H54 (cell line): Measurements from ENCODE around the gene NMBR.
"Not testable (repeated sequence)": the region's sequence is repeated elsewhere in the genome, so short reads cannot be mapped to it uniquely, and the experiment has no call there.

Experiments used
- DNase-seq: peaks from one replicate; pipeline ENCODE4 v3.0.0; 2011; ENCODE audit warnings: low spot score, mixed read lengths; ENCODE audit not compliant: insufficient read length
- FAIRE-seq: peaks from 3 replicates; lab custom pipeline; 2011; peaks lifted over from hg19 to GRCh38; lab: Jason Lieb, UNC
- POLR2A ChIP-seq: IDR thresholded peaks from 2 replicates; pipeline ENCODE4 v1.6.1; 2011; ENCODE audit warnings: low read depth, mild to moderate bottlenecking, low read length

NMBR gene

GRCh38 chr6:142068416-142068815, 78.5 kb downstream of the NMBR start:
- no peak for TF ChIP-seq POLR2A
- no peak for FAIRE-seq

GRCh38 chr6:142062861-142063260, 84.1 kb downstream of the NMBR start:
- FAIRE-seq, DNase-seq: not testable (repeated sequence)

More at GRCh38 chr6:142068416-142068815, 78.5 kb downstream of the NMBR start:
- no peak for DNase-seq

- no peak for DNase-seq
- no peak for TF ChIP-seq POLR2A
- FAIRE-seq = no peak
Observed at GRCh38 chr6:142058551-142059290, 88.2 kb downstream of the NMBR start.

- no peak for FAIRE-seq
- DNase-seq = no peak
- no peak for TF ChIP-seq POLR2A
Observed at GRCh38 chr6:142055219-142055618, 91.7 kb downstream of the NMBR start.

- FAIRE-seq = no peak
- TF ChIP-seq POLR2A = no peak
Observed at GRCh38 chr6:142051404-142051803, 95.5 kb downstream of the NMBR start.

GRCh38 chr6:142048593-142048980, 98.3 kb downstream of the NMBR start:
- FAIRE-seq (no peak), DNase-seq (no peak)
- no peak for TF ChIP-seq POLR2A

More at GRCh38 chr6:142051404-142051803, 95.5 kb downstream of the NMBR start:
- DNase-seq = no peak

- DNase-seq (no peak), FAIRE-seq (peak; percentile 65)
- no peak for TF ChIP-seq POLR2A
Observed at GRCh38 chr6:142047934-142048592, 98.9 kb downstream of the NMBR start.

GRCh38 chr6:142045380-142046278, 101.3 kb downstream of the NMBR start:
- no peak for DNase-seq
- FAIRE-seq = peak; percentile 48
- no peak for TF ChIP-seq POLR2A

- DNase-seq = no peak
Observed at GRCh38 chr6:142035890-142036289, 111.0 kb downstream of the NMBR start.

GRCh38 chr6:142031035-142031434, 115.9 kb downstream of the NMBR start:
- TF ChIP-seq POLR2A = no peak
- DNase-seq (no peak), FAIRE-seq (no peak)

More at GRCh38 chr6:142035890-142036289, 111.0 kb downstream of the NMBR start:
- FAIRE-seq = no peak
- no peak for TF ChIP-seq POLR2A

GRCh38 chr6:142030115-142030619, 116.8 kb downstream of the NMBR start:
- no peak for TF ChIP-seq POLR2A
- DNase-seq (no peak), FAIRE-seq (no peak)

GRCh38 chr6:142028527-142028926, 118.4 kb downstream of the NMBR start:
- DNase-seq = no peak
- no peak for FAIRE-seq
- TF ChIP-seq POLR2A = no peak

GRCh38 chr6:142027804-142028203, 119.1 kb downstream of the NMBR start:
- not testable (repeated sequence) for FAIRE-seq, DNase-seq

GRCh38 chr6:142027074-142027473, 119.8 kb downstream of the NMBR start:
- no peak for TF ChIP-seq POLR2A
- no peak for DNase-seq
- no peak for FAIRE-seq
